DOHH2 (cell line): Measurements from ENCODE around the gene PLA2G7.

Experiments
- H3F3A ChIP-seq: fragments of 200-600 bp; sonication (generic), shearing (Covaris generic); 2 replicates; pipeline ENCODE4 v1.6.0; 2016; ENCODE audit warnings: antibody characterized with exemption, mild to moderate bottlenecking; ENCODE audit not compliant: control insufficient read depth, insufficient read depth
- H3K27ac ChIP-seq: fragments of 200-600 bp; sonication (generic); 2 replicates; pipeline ENCODE4 v1.5.1; 2014; ENCODE audit warnings: low read depth, mild to moderate bottlenecking, low read length, moderate library complexity
- H3K27me3 ChIP-seq: fragments of 200-600 bp; sonication (generic); 2 replicates; pipeline ENCODE4 v1.6.1; 2014; ENCODE audit warnings: mild to moderate bottlenecking, low read length, mixed read lengths; ENCODE audit not compliant: control insufficient read depth
- H3K36me3 ChIP-seq: fragments of 200-600 bp; sonication (generic); 2 replicates; pipeline ENCODE4 v1.6.1; 2014; ENCODE audit warnings: mild to moderate bottlenecking, low read length, moderate library complexity, mixed read lengths; ENCODE audit not compliant: control insufficient read depth
- H3K4me1 ChIP-seq: fragments of 200-600 bp; sonication (generic); 2 replicates; pipeline ENCODE4 v1.6.1; 2014; ENCODE audit warnings: mild to moderate bottlenecking, low read length, mixed read lengths; ENCODE audit not compliant: control insufficient read depth
- H3K4me2 ChIP-seq: fragments of 200-600 bp; sonication (generic); 2 replicates; pipeline ENCODE4 v1.6.0; 2014; ENCODE audit warnings: mild to moderate bottlenecking, low read length, moderate library complexity
- H3K4me3 ChIP-seq: fragments of 200-600 bp; sonication (generic); 2 replicates; pipeline ENCODE4 v1.5.1; 2014; ENCODE audit warnings: mild to moderate bottlenecking, low read length, mixed read lengths
- H3K79me2 ChIP-seq: fragments of 200-600 bp; sonication (generic); 2 replicates; pipeline ENCODE4 v1.6.1; 2014; ENCODE audit warnings: mild to moderate bottlenecking, low read length, mixed read lengths; ENCODE audit not compliant: control insufficient read depth
- H3K9me2 ChIP-seq: fragments of 200-600 bp; sonication (generic); replicated peaks from 2 replicates; pipeline ENCODE4 v1.6.1; 2014; ENCODE audit warnings: mild to moderate bottlenecking, low read length, mixed read lengths; ENCODE audit not compliant: control insufficient read depth
- H3K9me3 ChIP-seq: fragments of 200-600 bp; sonication (generic); 2 replicates; pipeline ENCODE4 v1.6.1; 2014; ENCODE audit warnings: antibody characterized with exemption, low read length, mixed read lengths; ENCODE audit not compliant: control insufficient read depth, insufficient read depth
- H4K20me1 ChIP-seq: fragments of 200-600 bp; sonication (generic); 2 replicates; pipeline ENCODE4 v1.6.0; 2014; ENCODE audit warnings: low read depth, mild to moderate bottlenecking, antibody characterized with exemption, low read length, moderate library complexity; ENCODE audit not compliant: control insufficient read depth, insufficient read depth
- CTCF ChIP-seq: fragments of 200-600 bp; sonication (generic); IDR thresholded peaks from one replicate; pipeline ENCODE4 v1.5.1; 2014; ENCODE audit warnings: antibody characterized with exemption, mild to moderate bottlenecking, low read depth, low read length; ENCODE audit not compliant: poor library complexity, severe bottlenecking
- EZH2phosphoT487 ChIP-seq: fragments of 200-600 bp; sonication (generic); IDR thresholded peaks from 2 replicates; pipeline ENCODE4 v1.6.1; 2017; ENCODE audit warnings: borderline replicate concordance, mild to moderate bottlenecking, antibody characterized with exemption, low read length, moderate library complexity, mixed read lengths

Gene PLA2G7

DNA sequence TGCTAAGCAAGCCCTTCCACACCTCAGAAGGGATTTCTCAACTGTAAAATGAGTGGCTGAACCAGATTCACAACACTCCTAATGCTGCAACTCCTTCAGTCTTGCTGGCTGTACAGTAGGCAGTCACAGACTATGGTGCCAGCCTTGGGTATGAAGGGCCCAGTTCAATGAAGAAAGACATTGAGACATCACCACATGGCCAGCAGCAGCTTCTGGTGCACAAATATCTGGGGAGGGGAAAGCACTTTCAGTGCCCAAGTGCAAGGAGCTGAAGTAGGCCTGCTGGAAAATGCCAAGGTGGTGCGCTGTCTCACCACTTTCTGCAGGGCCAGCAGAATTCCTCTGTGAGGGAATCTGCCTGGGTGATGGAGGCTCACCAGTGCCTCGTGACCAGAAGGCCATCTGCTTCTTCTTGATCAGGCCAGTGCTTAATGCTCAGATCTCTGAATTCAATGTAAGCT, 1.8 kb downstream of the PLA2G7 start:
- Histone ChIP-seq H3K9me2 (no peaks in the 10 kb centered on the region), H4K20me1 (no peaks in the 10 kb centered on the region), H3K4me1 (no peaks in the 10 kb centered on the region), H3K27ac (no peak overlapping the region), H3K4me2 (no peak overlapping the region), H3F3A (no peaks in the 10 kb centered on the region), H3K9me3 (no peaks in the 10 kb centered on the region), H3K36me3 (no peaks in the 10 kb centered on the region), H3K4me3 (no peak overlapping the region), H3K27me3 (no peaks in the 10 kb centered on the region), H3K79me2 (no peaks in the 10 kb centered on the region)
- TF ChIP-seq EZH2phosphoT487 (no peak), CTCF (no peak)

- Histone ChIP-seq H3K36me3 (no peaks in the 10 kb centered on the region), H3K4me3 (no peak overlapping the region), H3K27ac (no peak overlapping the region), H3K27me3 (no peaks in the 10 kb centered on the region), H3K4me1 (no peaks in the 10 kb centered on the region), H3K79me2 (no peaks in the 10 kb centered on the region), H4K20me1 (no peaks in the 10 kb centered on the region), H3K4me2 (no peak overlapping the region), H3K9me3 (no peaks in the 10 kb centered on the region), H3K9me2 (no peaks in the 10 kb centered on the region), H3F3A (no peaks in the 10 kb centered on the region)
- no peak for TF ChIP-seq CTCF
Measured at GRCh38 chr6:46730921-46731461, 4.2 kb downstream of the PLA2G7 start.

DNA sequence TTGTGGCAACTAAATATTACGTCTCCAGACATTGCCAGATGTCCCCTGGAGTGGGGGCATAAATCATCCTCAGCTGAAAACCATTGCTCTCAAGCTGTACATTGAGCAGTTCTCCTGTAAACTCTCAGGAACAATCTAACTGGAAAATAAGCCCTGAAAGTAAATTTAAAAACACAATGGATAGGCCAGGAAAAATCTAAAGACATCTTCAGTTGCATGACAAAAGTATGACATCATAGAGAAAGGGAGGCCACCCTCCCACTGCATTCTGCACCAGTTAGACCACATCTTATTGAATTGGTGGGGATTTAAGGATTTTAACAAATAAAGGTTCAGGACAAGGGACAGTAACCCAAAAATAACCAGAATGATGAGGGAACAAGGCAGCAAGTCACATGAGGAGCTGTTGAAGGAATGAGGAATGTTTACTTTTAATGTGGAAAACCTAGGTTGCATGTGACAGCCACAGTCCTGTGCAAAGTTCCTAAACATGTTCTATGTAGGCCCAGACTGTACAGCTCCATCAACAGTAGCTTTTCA, 5.3 kb downstream of the PLA2G7 start:
- Histone ChIP-seq H3K27me3 (no peaks in the 10 kb centered on the region), H3K27ac (no peak overlapping the region), H3K36me3 (no peaks in the 10 kb centered on the region), H3F3A (no peaks in the 10 kb centered on the region), H3K4me2 (no peak overlapping the region), H3K9me3 (no peaks in the 10 kb centered on the region), H3K79me2 (no peaks in the 10 kb centered on the region), H3K4me1 (no peaks in the 10 kb centered on the region), H3K9me2 (no peaks in the 10 kb centered on the region), H3K4me3 (no peak overlapping the region), H4K20me1 (no peaks in the 10 kb centered on the region)
- TF ChIP-seq CTCF (no peak), EZH2phosphoT487 (no peak)

DNA sequence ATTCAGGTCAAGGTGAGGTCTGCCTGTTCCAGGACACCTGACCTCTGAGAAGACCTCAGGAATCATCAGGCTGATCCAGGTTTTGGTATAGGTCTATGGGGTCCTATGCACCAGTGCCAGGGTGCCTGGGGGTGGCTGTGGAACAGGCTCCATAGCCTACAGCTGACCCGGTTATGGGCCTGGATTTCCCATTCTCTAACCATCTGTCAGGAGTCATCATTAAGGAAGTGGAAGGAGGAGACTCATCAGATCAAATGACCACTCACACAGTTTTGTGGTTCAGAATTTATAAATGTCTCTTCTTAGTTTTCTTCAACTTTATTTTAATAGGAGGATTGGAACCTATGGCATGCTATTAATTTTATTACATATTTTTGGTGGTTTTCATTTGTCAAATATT, 14.8 kb downstream of the PLA2G7 start:
- no peaks in the 10 kb centered on the region for H3K79me2 ChIP-seq
- no peaks in the 10 kb centered on the region for H3F3A ChIP-seq
- no peaks in the 10 kb centered on the region for H3K27me3 ChIP-seq
- no peaks in the 10 kb centered on the region for H3K36me3 ChIP-seq
- H4K20me1 ChIP-seq: no peaks in the 10 kb centered on the region
- H3K9me2 ChIP-seq: no peaks in the 10 kb centered on the region; the same call in 1 of the 2 replicates
- no peaks in the 10 kb centered on the region for H3K4me1 ChIP-seq
- TF ChIP-seq CTCF: no peak
- no peak for TF ChIP-seq EZH2phosphoT487
- H3K4me3 ChIP-seq: no peak overlapping the region
- H3K27ac ChIP-seq: no peak overlapping the region
- H3K4me2 ChIP-seq: no peak overlapping the region
- H3K9me3 ChIP-seq: no peaks in the 10 kb centered on the region
